H1 (cell line): Measurements from ENCODE around the gene NGEF. TPM values are rescaled to one million over a fixed set of nuclear protein-coding genes. Genes with fewer than 3 reads are reported as not detected.

Experiments
- CTCF ChIA-PET: fragments of 300-600 bp; sonication (Branson Sonifier 250); formaldehyde crosslinking; loops from one replicate; lab custom pipeline; 2021; ENCODE audit not compliant: partially characterized antibody; lab: Charles Lee
- POLR2A ChIA-PET: fragments of 300-600 bp; sonication (Branson Sonifier 250); formaldehyde crosslinking; loops from one replicate; lab custom pipeline; 2021; ENCODE audit warnings: inconsistent platforms; ENCODE audit not compliant: partially characterized antibody; lab: Charles Lee
- DNase-seq, 2 experiments: peaks; one replicate each; pipeline versions ENCODE4 v3.0.0 to v3.0.0-alpha.2; 2010 to 2022; ENCODE audit warnings: low spot score in 2 of 2, low read depth in 1 of 2, mixed read lengths in 1 of 2
- FAIRE-seq: peaks from 2 replicates; lab custom pipeline; 2011; peaks lifted over from hg19 to GRCh38; lab: Jason Lieb, UNC
- H2AFZ ChIP-seq: 2 replicates; pipeline ENCODE4 v1.8.1; 2012; ENCODE audit warnings: low read length, inconsistent platforms
- H2AK5ac ChIP-seq: 2 replicates; pipeline ENCODE4 v1.6.1; 2013; ENCODE audit warnings: low read depth, low read length
- H2BK120ac ChIP-seq: replicated peaks from 2 replicates; pipeline ENCODE3; 2013; ENCODE audit warnings: low read depth, low read length, inconsistent platforms
- H2BK12ac ChIP-seq: 2 replicates; pipeline ENCODE4 v1.6.1; 2013; ENCODE audit warnings: low read depth, low read length
- H2BK15ac ChIP-seq: 2 replicates; pipeline ENCODE4 v1.6.1; 2013; ENCODE audit warnings: low read length
- H2BK20ac ChIP-seq: 2 replicates; pipeline ENCODE4 v1.6.1; 2013; ENCODE audit warnings: low read length
- H2BK5ac ChIP-seq: 2 replicates; pipeline ENCODE4 v1.6.1; 2013; ENCODE audit warnings: low read depth, low read length
- H3K14ac ChIP-seq: 2 replicates; pipeline ENCODE4 v1.6.1; 2013; ENCODE audit warnings: inconsistent platforms; ENCODE audit not compliant: insufficient read length
- H3K18ac ChIP-seq: 2 replicates; pipeline ENCODE4 v1.6.1; 2013; ENCODE audit warnings: low read length; ENCODE audit errors: extremely low read depth
- H3K23ac ChIP-seq: 2 replicates; pipeline ENCODE4 v1.6.1; 2013; ENCODE audit warnings: inconsistent platforms; ENCODE audit not compliant: insufficient read length
- H3K23me2 ChIP-seq: 2 replicates; pipeline ENCODE4 v1.6.1; 2013; ENCODE audit warnings: low read depth, low read length
- H3K27ac ChIP-seq: 2 replicates; pipeline ENCODE4 v1.6.1; 2011; ENCODE audit warnings: low read depth, low read length, inconsistent platforms
- H3K27me3 ChIP-seq, 4 experiments: replicated peaks in 1 of 4; 1 replicate in 1 of 4; 2 replicates in 3 of 4; pipeline versions ENCODE4 v1.6.1 to v1.8.1; 2011 to 2013; ENCODE audit warnings: low read length in 3 of 4, mild to moderate bottlenecking in 3 of 4, inconsistent platforms in 2 of 4, mixed read lengths in 2 of 4, moderate library complexity in 1 of 4; ENCODE audit not compliant: control insufficient read depth in 3 of 4, insufficient read depth in 3 of 4; ENCODE audit errors: extremely low read depth in 1 of 4
- H3K36me3 ChIP-seq, 4 experiments: 2 replicates each; pipeline versions ENCODE4 v1.6.1 to v1.8.1; 2011 to 2013; ENCODE audit warnings: mild to moderate bottlenecking in 4 of 4, low read length in 3 of 4, moderate library complexity in 2 of 4, control low read depth in 1 of 4, inconsistent platforms in 1 of 4; ENCODE audit not compliant: insufficient read depth in 4 of 4, control insufficient read depth in 2 of 4
- H3K4ac ChIP-seq: replicated peaks from 2 replicates; pipeline ENCODE3; 2013; ENCODE audit warnings: low read length, low read depth, mixed read lengths, inconsistent platforms; ENCODE audit not compliant: insufficient read length
- H3K4me1 ChIP-seq, 4 experiments: replicated peaks in 1 of 4; 1 replicate in 1 of 4; 2 replicates in 3 of 4; pipeline versions ENCODE4 v1.6.1 to v1.8.1; 2011 to 2013; ENCODE audit warnings: low read length in 3 of 4, inconsistent platforms in 2 of 4, mixed read lengths in 1 of 4; ENCODE audit not compliant: insufficient read depth in 4 of 4, control insufficient read depth in 3 of 4
- H3K4me2 ChIP-seq, 2 experiments: 2 replicates each; pipeline versions ENCODE4 v1.6.1 to v1.8.1; 2011 to 2013; ENCODE audit warnings: low read depth in 2 of 2, low read length in 2 of 2, control low read depth in 1 of 2, inconsistent platforms in 1 of 2, mild to moderate bottlenecking in 1 of 2; ENCODE audit not compliant: insufficient read depth in 1 of 2
- H3K4me3 ChIP-seq, 4 experiments: fragments of 200-600, 300-600 bp in 1 of 4; sonication (generic), shearing (Covaris generic), sonication (Bioruptor Twin) in 1 of 4; 2 replicates each; pipeline versions ENCODE4 v1.5.1 to v1.8.1; 2011 to 2016; ENCODE audit warnings: low read length in 4 of 4, low read depth in 3 of 4, control low read depth in 2 of 4, inconsistent platforms in 2 of 4, mild to moderate bottlenecking in 2 of 4, mixed read lengths in 1 of 4, moderate library complexity in 1 of 4; ENCODE audit not compliant: insufficient read depth in 2 of 4; ENCODE audit errors: extremely low read depth in 1 of 4
- H3K56ac ChIP-seq: replicated peaks from 2 replicates; pipeline ENCODE3; 2013; ENCODE audit warnings: low read depth, mild to moderate bottlenecking, mixed read lengths, low read length, inconsistent platforms; ENCODE audit not compliant: insufficient read length
- H3K79me1 ChIP-seq: 2 replicates; pipeline ENCODE4 v1.6.1; 2013; ENCODE audit warnings: low read depth, low read length, control low read depth
- H3K79me2 ChIP-seq, 2 experiments: 2 replicates each; pipeline versions ENCODE4 v1.6.1 to v1.8.1; 2012 to 2013; ENCODE audit warnings: low read length in 2 of 2, mild to moderate bottlenecking in 2 of 2, inconsistent platforms in 1 of 2; ENCODE audit not compliant: insufficient read depth in 2 of 2, control insufficient read depth in 1 of 2
- H3K9ac ChIP-seq, 4 experiments: replicated peaks in 1 of 4; 1 replicate in 1 of 4; 2 replicates in 3 of 4; pipeline versions ENCODE4 v1.6.1 to v1.8.1; 2011 to 2013; ENCODE audit warnings: low read depth in 3 of 4, low read length in 3 of 4, control low read depth in 2 of 4, mild to moderate bottlenecking in 2 of 4, moderate library complexity in 2 of 4, inconsistent platforms in 1 of 4; ENCODE audit errors: extremely low read depth in 1 of 4
- H3K9me3 ChIP-seq, 2 experiments: 2 replicates each; pipeline versions ENCODE4 v1.6.1 to v1.8.1; 2012 to 2013; ENCODE audit warnings: mild to moderate bottlenecking in 2 of 2, moderate library complexity in 2 of 2, control low read depth in 1 of 2, inconsistent platforms in 1 of 2, low read depth in 1 of 2, low read length in 1 of 2, mixed read lengths in 1 of 2; ENCODE audit not compliant: insufficient read depth in 2 of 2
- H4K20me1 ChIP-seq, 2 experiments: replicated peaks in 1 of 2; 2 replicates each; pipeline versions ENCODE3 to v1.8.1; 2011 to 2013; ENCODE audit warnings: inconsistent platforms in 2 of 2, low read length in 2 of 2, mild to moderate bottlenecking in 1 of 2; ENCODE audit not compliant: insufficient read depth in 2 of 2, control insufficient read depth in 1 of 2
- H4K5ac ChIP-seq: 2 replicates; pipeline ENCODE4 v1.6.1; 2013; ENCODE audit warnings: low read length, low read depth, mixed read lengths, inconsistent platforms; ENCODE audit not compliant: insufficient read length
- H4K8ac ChIP-seq: 2 replicates; pipeline ENCODE4 v1.8.0; 2013; ENCODE audit warnings: mild to moderate bottlenecking, moderate library complexity, low read length, inconsistent platforms; ENCODE audit not compliant: insufficient read depth; ENCODE audit errors: extremely low read depth
- H4K91ac ChIP-seq: replicated peaks from 2 replicates; pipeline ENCODE3; 2013; ENCODE audit warnings: low read length, mixed read lengths, inconsistent platforms; ENCODE audit not compliant: insufficient read length
- WGBS, 2 experiments: shearing (Covaris generic) in 1 of 2; methylation state at CpG; one replicate each; pipeline versions ENCODE4 v1.1.6 to v1.1.7; 2013 to 2015; ENCODE audit warnings: low lambda C conversion rate in 2 of 2, mixed read lengths in 2 of 2, inconsistent platforms in 1 of 2, low coverage in 1 of 2, missing lambda C conversion rate in 1 of 2; ENCODE audit not compliant: insufficient replicate concordance in 2 of 2, insufficient coverage in 1 of 2, insufficient read length in 1 of 2; ENCODE audit errors: extremely low coverage in 1 of 2, missing lambda C conversion rate in 1 of 2; 5-methylcytosine and 5-hydroxymethylcytosine counted together
- polyA plus RNA-seq, 7 experiments: library from polyadenylated mRNA; depleted of rRNA in 3 of 7; stranded (reverse) in 5 of 7; unstranded in 2 of 7; fragments of >200 nt in 5 of 7; fragments of 200-250 nt in 2 of 7; gene quantifications; 1 replicate in 5 of 7; 2 replicates in 1 of 7; 4 replicates in 1 of 7; pipeline versions ENCODE4 v1.2.1 to v1.2.3, GENCODE V29; 2011 to 2013; ENCODE audit warnings: missing spikeins in 2 of 7, mixed read lengths in 2 of 7
- total RNA-seq: library from RNA; stranded (reverse); fragmentation: NEBNext Ultra II Directional; extraction: Animal tissue kit (Norgen Biotek cat#: 25700); gene quantifications from 2 replicates; pipeline ENCODE4 v1.2.1, GENCODE V29; 2021

Gene NGEF
- total and polyA plus RNA-seq, 2 of the 8 experiments (the other 6 are each of a cell fraction or from before 2014, with no cell fraction given), result 2.7 to 3.2 TPM

DNA sequence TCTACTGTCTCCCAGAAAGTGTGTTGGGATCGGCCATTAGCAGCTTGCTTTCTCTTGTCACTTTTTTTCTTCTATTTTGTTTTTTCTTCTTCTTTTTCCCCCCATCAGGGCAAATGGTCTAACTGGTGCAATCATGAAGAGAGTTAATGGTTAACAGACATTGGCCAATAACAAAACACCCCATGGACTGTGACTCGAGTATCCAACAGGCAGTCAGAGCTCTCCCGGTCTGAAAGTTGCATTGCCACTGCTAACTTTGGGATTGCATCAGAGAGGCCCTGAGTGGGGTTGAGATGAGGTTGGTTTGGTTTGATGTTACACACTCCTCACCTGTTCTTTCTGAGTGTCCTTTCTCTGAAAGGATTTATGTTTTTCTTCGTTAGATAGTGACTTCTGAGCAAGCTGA lies 155.9 kb downstream of the NGEF start:
- H3K4me1 ChIP-seq, result no peaks in the 10 kb centered on the region
- CTCF ChIA-PET, result interaction anchor here (0.8 to 2.2 kb wide), 2 partner anchors 9 to 395 kb away, joined by 3 to 8 read pairs; partner anchors contain the start of gene ATG16L1
- H3K27ac ChIP-seq, result no peak overlapping the region
- H3K14ac ChIP-seq, result no peak overlapping the region
- H2BK12ac ChIP-seq, result no peak overlapping the region
- POLR2A ChIA-PET, result no interaction called here
- H3K79me1 ChIP-seq, result no peaks in the 10 kb centered on the region
- no peak overlapping the region for H2AFZ ChIP-seq
- no peak overlapping the region for H4K5ac ChIP-seq
- H2BK5ac ChIP-seq, result no peak overlapping the region
- H4K8ac ChIP-seq, result no peak overlapping the region
- H4K20me1 ChIP-seq, result no peaks in the 10 kb centered on the region
- 86% methylated on average over 4 of the region's 4 CpGs; no CpG with 5 or more reads in 1 of the 2 experiments for WGBS, 2 experiments
- no peaks in the 10 kb centered on the region for H3K23me2 ChIP-seq
- no peak overlapping the region for H3K23ac ChIP-seq
- H3K27me3 ChIP-seq, result no peaks in the 10 kb centered on the region
- H3K18ac ChIP-seq, result no peak overlapping the region
- no peak overlapping the region for H3K4ac ChIP-seq
- DNase-seq, result no peak
- H3K79me2 ChIP-seq, result no peaks in the 10 kb centered on the region
- no peak overlapping the region for H3K4me2 ChIP-seq
- H4K91ac ChIP-seq, result no peak overlapping the region
- no peak overlapping the region for H3K9ac ChIP-seq
- no peak overlapping the region for H2BK20ac ChIP-seq
- H3K36me3 ChIP-seq, result peaks cover 6 to 42% (median 22%) of the 10 kb centered on the region in 4 experiments
- no peak for FAIRE-seq
- H2BK15ac ChIP-seq, result no peak overlapping the region
- no peak overlapping the region for H3K4me3 ChIP-seq
- H3K9me3 ChIP-seq, result no peaks in the 10 kb centered on the region
- H3K56ac ChIP-seq, result no peak overlapping the region
- H2AK5ac ChIP-seq, result no peak overlapping the region
- H2BK120ac ChIP-seq, result no peak overlapping the region
